GM18907 (cell line): Measurements from ENCODE around the gene GNPAT.

ENCODE experiments used
- ATAC-seq: cut with Tn5 transposase; IDR thresholded peaks from one replicate; pipeline ENCODE4 v1.9.1; 2021; ENCODE audit warnings: mild to moderate bottlenecking, moderate library complexity; ENCODE audit not compliant: unreplicated experiment

The GNPAT gene

GRCh38 chr1:231315887-231316286 is 74.9 kb downstream of the GNPAT start:
- ATAC-seq = peak; percentile 77

- ATAC-seq = no peak
These were observed 76.4 kb downstream of the GNPAT start for GRCh38 chr1:231317306-231318014.

- ATAC-seq = no peak
These were observed 77.0 kb downstream of the GNPAT start for GRCh38 chr1:231318015-231318355.

GRCh38 chr1:231318568-231318967 is 77.6 kb downstream of the GNPAT start:
- ATAC-seq = no peak

- ATAC-seq = no peak
These were observed 78.1 kb downstream of the GNPAT start for GRCh38 chr1:231319080-231319479.

- no peak for ATAC-seq
These were observed 82.0 kb downstream of the GNPAT start for GRCh38 chr1:231322880-231323530.

- ATAC-seq = no peak
These were observed 83.6 kb downstream of the GNPAT start for GRCh38 chr1:231324660-231325059.

GRCh38 chr1:231326248-231326647 is 85.2 kb downstream of the GNPAT start:
- no peak for ATAC-seq
